ENCODE measurements around the gene GALNT2.

GALNT2 gene

GRCh38 chr1:230313453-230314141 lies 246.6 kb downstream of the GALNT2 start:
- DNase-seq, result no peak

GRCh38 chr1:230314142-230314470 lies 247.1 kb downstream of the GALNT2 start:
- DNase-seq, result no peak

GRCh38 chr1:230315099-230315498 lies 248.1 kb downstream of the GALNT2 start:
- DNase-seq, result no peak

GRCh38 chr1:230316864-230317745 lies 250.1 kb downstream of the GALNT2 start:
- no peak for DNase-seq

- no peak for DNase-seq
These were observed 251.1 kb downstream of the GALNT2 start for GRCh38 chr1:230317823-230318819.

GRCh38 chr1:230319014-230319747 lies 252.1 kb downstream of the GALNT2 start:
- no peak for DNase-seq

- no peak for DNase-seq
These were observed 253.8 kb downstream of the GALNT2 start for GRCh38 chr1:230320804-230321203.

- DNase-seq, result no peak
These were observed 254.3 kb downstream of the GALNT2 start for GRCh38 chr1:230321341-230321740.

- DNase-seq, result no peak
These were observed 254.8 kb downstream of the GALNT2 start for GRCh38 chr1:230321741-230322420.

GRCh38 chr1:230322421-230322756 lies 255.4 kb downstream of the GALNT2 start:
- no peak for DNase-seq

GRCh38 chr1:230322967-230323547 lies 256.0 kb downstream of the GALNT2 start:
- DNase-seq, result no peak

- no peak for DNase-seq
These were observed 256.6 kb downstream of the GALNT2 start for GRCh38 chr1:230323686-230324085.

- no peak for DNase-seq
These were observed 260.2 kb downstream of the GALNT2 start for GRCh38 chr1:230326971-230327891.

- peak; percentile 54 to 63 for DNase-seq
These were observed 260.9 kb downstream of the GALNT2 start for GRCh38 chr1:230327892-230328284.

- no peak for DNase-seq
These were observed 261.4 kb downstream of the GALNT2 start for GRCh38 chr1:230328342-230329015.

- no peak for DNase-seq
These were observed 263.1 kb downstream of the GALNT2 start for GRCh38 chr1:230330157-230330556.
